Measurements from ENCODE around the gene NDUFAB1.
"Not testable (repeated sequence)": the region's sequence is repeated elsewhere in the genome, so short reads cannot be mapped to it uniquely, and the experiment has no call there.

Gene NDUFAB1

DNA sequence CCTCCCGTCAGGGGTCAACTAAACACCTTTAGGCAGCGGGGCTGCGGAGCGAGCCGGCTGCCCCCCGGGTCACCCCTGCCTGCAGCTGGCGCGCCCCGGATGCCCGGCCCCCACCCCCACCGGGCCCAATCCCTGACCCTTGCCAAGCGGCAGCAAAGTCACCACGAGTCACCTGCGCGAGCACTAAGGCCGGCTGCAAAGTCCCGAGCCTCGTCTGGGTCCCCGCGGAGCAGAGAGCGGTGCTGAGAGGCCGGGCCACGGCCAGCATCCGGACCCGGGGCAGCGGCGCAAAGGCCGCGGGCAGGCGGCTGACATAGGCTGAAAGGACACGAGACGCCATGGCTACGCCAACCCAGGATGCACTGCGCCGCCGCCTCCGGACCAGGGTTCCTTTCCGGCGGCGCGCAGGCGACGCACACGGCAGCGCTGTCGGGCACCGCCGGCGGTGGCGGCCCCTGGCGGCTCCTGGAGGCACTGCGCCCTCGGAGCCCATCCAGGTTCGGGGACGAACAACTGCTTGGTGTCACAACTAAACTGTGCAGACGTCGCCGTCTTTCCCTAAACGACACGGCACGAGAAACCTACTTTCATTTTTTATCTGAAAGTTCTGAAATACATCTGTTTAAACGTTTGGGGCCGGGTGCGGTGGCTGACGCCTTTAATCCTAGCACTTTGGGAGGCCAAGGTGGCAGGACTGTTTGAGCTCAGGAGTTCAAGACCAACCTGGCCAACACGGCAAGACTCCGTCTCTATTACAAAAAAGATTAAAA lies at the start of gene NDUFAB1:
NDUFAB1 (minus strand) TSS at position 366 of the 770 bp plus-strand sequence; CDS start at position 340, 26 bp downstream.
- Histone ChIP-seq H3K27me3 (ENCODE audit: control insufficient read depth in 1 of 2, insufficient read depth in 2 of 2, low read length in 2 of 2) (no peaks in the 10 kb centered on the region), H3K9me3 (ENCODE audit: low read length) (no peaks in the 10 kb centered on the region), H3K27ac (ENCODE audit: low read depth, low read length) (peak within 1 kb of the TSS; percentile 80), H3K9ac (ENCODE audit: low read length) (peak within 1 kb of the TSS; percentile 92), H3K4me3 (ENCODE audit: low read depth in 1 of 2, low read length in 2 of 2) (peak within 1 kb of the TSS; percentile 90 to 100), H3K4me1 (ENCODE audit: insufficient read depth, low read length) (peaks cover 14% of the 10 kb centered on the region), H3K36me3 (ENCODE audit: insufficient read depth, low read length) (peaks cover 19% of the 10 kb centered on the region)

- Histone ChIP-seq H3K27ac (ENCODE audit: low read depth, low read length) (no peak overlapping the region), H3K36me3 (ENCODE audit: insufficient read depth, low read length) (peaks cover 10% of the 10 kb centered on the region), H3K27me3 (ENCODE audit: control insufficient read depth in 1 of 2, insufficient read depth in 2 of 2, low read length in 2 of 2) (no peaks in the 10 kb centered on the region), H3K4me1 (ENCODE audit: insufficient read depth, low read length) (peaks cover 20% of the 10 kb centered on the region), H3K4me3 (ENCODE audit: low read depth in 1 of 2, low read length in 2 of 2) (peak overlapping the region; percentile 80 to 100), H3K9me3 (ENCODE audit: low read length) (no peaks in the 10 kb centered on the region), H3K9ac (ENCODE audit: low read length) (peak overlapping the region; percentile 96)
Observed at GRCh38 chr16:23642246-23642774, 46.2 kb upstream of the NDUFAB1 start.

DNA sequence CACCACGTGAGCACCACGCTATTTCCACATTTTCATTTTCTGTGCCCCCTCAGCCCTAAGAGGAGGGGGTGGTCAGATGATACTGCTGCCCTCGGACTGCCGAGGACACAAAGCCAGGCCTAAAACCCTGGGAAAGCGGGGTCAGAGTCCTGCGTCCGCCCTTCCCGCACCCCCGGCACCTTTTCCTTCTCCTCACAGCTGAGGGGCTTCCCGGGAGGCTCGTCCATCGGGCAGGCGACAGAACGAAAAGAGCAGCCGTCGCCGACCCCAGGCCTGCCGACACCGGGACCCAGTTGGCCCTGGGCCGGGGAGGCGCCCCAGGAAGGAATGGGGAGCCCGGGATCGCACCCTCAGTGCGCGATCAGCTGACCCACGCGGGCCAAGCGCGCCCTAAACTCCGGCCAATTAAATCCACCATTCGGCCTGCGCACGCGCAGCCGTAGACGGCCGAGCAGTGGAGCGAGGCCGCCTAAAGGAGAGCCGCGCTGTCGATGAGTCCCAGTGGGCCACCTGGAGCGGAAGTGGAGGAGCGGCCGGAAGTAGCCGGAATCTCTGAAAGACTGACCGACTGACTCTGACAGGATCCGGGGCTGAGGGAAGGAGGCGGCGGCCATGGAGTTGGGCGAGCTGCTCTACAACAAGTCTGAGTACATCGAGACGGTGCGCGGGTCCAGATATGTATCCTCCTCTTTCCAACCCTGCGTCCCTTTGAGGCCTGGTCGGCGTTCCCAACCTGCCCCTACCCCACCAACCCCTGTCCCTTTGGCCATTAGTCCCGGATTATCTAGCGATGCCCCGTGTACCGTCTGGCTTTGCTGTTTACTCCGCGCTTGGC lies 45.0 kb upstream of the NDUFAB1 start, which contains the start of the genes DCTN5 and PALB2:
DCTN5 (plus strand) TSS at position 536 of the 835 bp plus-strand sequence; CDS start at position 613, 77 bp downstream.
PALB2 (minus strand) TSS at position 380 of the 835 bp plus-strand sequence; CDS start at position 227, 153 bp downstream.
- peak within 1 kb of the TSS; percentile 96 for H3K9ac ChIP-seq (ENCODE audit: low read length)
- H3K27ac ChIP-seq (ENCODE audit: low read depth, low read length), result peak within 1 kb of the TSS; percentile 72
- no peaks in the 10 kb centered on the region for H3K9me3 ChIP-seq (ENCODE audit: low read length)
- H3K27me3 ChIP-seq (ENCODE audit: control insufficient read depth in 1 of 2, insufficient read depth in 2 of 2, low read length in 2 of 2), result no peaks in the 10 kb centered on the region
- H3K36me3 ChIP-seq (ENCODE audit: insufficient read depth, low read length), result peaks cover 10% of the 10 kb centered on the region
- peaks cover 20% of the 10 kb centered on the region for H3K4me1 ChIP-seq (ENCODE audit: insufficient read depth, low read length)
- H3K4me3 ChIP-seq (ENCODE audit: low read depth in 1 of 2, low read length in 2 of 2), result peak within 1 kb of the TSS; percentile 88 to 100

DNA sequence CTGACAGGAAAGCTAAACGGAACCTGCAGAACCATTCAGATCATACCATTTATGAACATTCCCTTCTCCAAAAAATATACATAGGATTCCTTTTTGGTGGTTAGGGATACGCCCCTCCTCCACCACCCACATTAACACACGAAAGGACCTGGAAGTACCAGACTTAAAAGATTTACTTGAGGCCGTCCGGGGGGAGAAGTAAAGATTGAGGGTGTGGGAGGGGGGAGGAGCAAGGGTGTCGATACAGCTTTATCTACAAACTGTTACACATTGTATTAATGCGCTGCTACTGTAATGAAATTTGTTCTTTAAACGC lies 44.5 kb upstream of the NDUFAB1 start:
- Histone ChIP-seq H3K4me3 (ENCODE audit: low read depth in 1 of 2, low read length in 2 of 2) (peak overlapping the region; percentile 88 to 100), H3K9ac (ENCODE audit: low read length) (peak overlapping the region; percentile 49), H3K9me3 (ENCODE audit: low read length) (no peaks in the 10 kb centered on the region), H3K27ac (ENCODE audit: low read depth, low read length) (peak overlapping the region; percentile 72), H3K27me3 (ENCODE audit: control insufficient read depth in 1 of 2, insufficient read depth in 2 of 2, low read length in 2 of 2) (no peaks in the 10 kb centered on the region), H3K4me1 (ENCODE audit: insufficient read depth, low read length) (peaks cover 20% of the 10 kb centered on the region), H3K36me3 (ENCODE audit: insufficient read depth, low read length) (peaks cover 10% of the 10 kb centered on the region)

DNA sequence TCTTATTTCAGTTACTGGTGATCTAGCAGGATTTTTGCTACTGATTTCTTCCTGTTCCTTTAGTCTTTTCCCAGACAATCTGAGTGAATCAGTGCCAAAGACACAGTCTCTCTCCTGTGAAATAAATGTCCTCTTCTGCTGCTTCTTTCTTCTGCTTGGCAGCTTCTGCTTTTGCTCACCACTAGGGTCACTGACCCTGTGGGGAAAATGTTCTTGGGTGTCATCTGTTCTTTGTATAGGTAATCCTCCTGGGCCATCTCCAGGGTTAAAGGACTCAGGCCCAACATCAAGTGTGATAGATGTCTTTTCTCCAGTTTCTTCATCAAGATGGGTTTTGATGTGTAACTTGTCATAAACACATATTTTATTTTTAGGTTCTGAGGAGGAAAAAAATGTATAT lies 39.8 kb upstream of the NDUFAB1 start:
- Histone ChIP-seq H3K27me3 (ENCODE audit: control insufficient read depth in 1 of 2, insufficient read depth in 2 of 2, low read length in 2 of 2) (no peaks in the 10 kb centered on the region), H3K4me3 (ENCODE audit: low read depth in 1 of 2, low read length in 2 of 2) (no peak overlapping the region), H3K27ac (ENCODE audit: low read depth, low read length) (no peak overlapping the region), H3K4me1 (ENCODE audit: insufficient read depth, low read length) (peaks cover 10% of the 10 kb centered on the region), H3K9ac (ENCODE audit: low read length) (no peak overlapping the region), H3K36me3 (ENCODE audit: insufficient read depth, low read length) (peaks cover 15% of the 10 kb centered on the region), H3K9me3 (ENCODE audit: low read length) (no peaks in the 10 kb centered on the region)

DNA sequence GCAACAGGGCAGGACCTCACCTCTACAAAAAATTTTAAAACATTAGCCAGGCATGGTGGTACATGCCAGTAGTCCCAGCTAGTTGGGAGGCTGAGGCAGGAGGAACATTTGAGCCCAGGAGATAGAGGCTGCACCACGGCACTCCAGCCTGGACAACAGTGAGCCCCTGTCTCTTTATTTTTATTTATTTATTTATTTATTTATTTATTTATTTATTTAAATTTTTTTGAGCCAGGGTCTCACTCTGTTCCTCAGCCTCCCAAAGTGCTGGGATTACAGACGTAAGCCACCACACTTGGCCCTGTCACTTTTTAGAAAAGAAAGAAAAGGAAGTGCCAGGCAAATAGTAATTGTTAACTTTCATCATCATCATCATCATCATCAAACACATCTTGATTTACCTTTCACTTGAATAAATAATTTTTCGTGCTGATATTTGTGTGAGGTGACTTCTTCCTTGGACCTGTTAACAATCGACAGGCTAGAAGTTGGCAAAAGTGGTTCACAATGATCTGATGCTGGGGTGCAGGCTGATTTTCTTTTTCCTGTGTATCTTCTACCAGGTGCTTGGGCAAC lies 38.4 kb upstream of the NDUFAB1 start:
- no peak overlapping the region for H3K27ac ChIP-seq (ENCODE audit: low read depth, low read length)
- H3K36me3 ChIP-seq (ENCODE audit: insufficient read depth, low read length), result peaks cover 20% of the 10 kb centered on the region
- no peaks in the 10 kb centered on the region for H3K27me3 ChIP-seq (ENCODE audit: control insufficient read depth in 1 of 2, insufficient read depth in 2 of 2, low read length in 2 of 2)
- H3K4me1 ChIP-seq (ENCODE audit: insufficient read depth, low read length), result no peaks in the 10 kb centered on the region
- H3K9ac ChIP-seq (ENCODE audit: low read length), result no peak overlapping the region
- no peak overlapping the region for H3K4me3 ChIP-seq (ENCODE audit: low read depth in 1 of 2, low read length in 2 of 2)
- H3K9me3 ChIP-seq (ENCODE audit: low read length), result no peaks in the 10 kb centered on the region

DNA sequence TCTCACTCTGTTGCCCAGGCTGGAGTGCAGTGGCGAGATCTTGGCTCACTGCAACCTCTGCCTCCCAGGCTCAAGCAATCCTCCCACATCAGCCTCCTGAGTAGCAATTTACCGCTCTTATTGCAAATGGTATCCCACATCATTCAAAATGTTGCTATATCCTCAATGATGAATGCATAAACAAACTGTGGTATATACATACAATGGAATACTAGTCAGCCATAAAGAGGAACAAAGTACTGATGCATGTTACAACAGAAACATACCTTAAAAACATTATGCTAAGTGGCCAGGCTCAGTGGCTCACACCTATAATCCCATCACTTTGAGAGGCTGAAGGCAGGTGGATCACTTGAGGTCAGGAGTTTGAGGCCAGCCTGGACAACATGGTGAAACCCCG lies 35.8 kb upstream of the NDUFAB1 start:
- not testable (repeated sequence) for H3K9ac ChIP-seq (ENCODE audit: low read length); H3K4me1 ChIP-seq (ENCODE audit: insufficient read depth, low read length); H3K27ac ChIP-seq (ENCODE audit: low read depth, low read length); H3K27me3 ChIP-seq (ENCODE audit: control insufficient read depth in 1 of 2, insufficient read depth in 2 of 2, low read length in 2 of 2); H3K4me3 ChIP-seq (ENCODE audit: low read depth in 1 of 2, low read length in 2 of 2); H3K9me3 ChIP-seq (ENCODE audit: low read length)
- H3K36me3 ChIP-seq (ENCODE audit: insufficient read depth, low read length), result peaks cover 27% of the 10 kb centered on the region

GRCh38 chr16:23629516-23629915 lies 33.4 kb upstream of the NDUFAB1 start:
- H3K4me1 ChIP-seq (ENCODE audit: insufficient read depth, low read length), result no peaks in the 10 kb centered on the region
- H3K27ac ChIP-seq (ENCODE audit: low read depth, low read length), result no peak overlapping the region
- H3K36me3 ChIP-seq (ENCODE audit: insufficient read depth, low read length), result peaks cover 27% of the 10 kb centered on the region
- no peak overlapping the region for H3K9ac ChIP-seq (ENCODE audit: low read length)
- H3K9me3 ChIP-seq (ENCODE audit: low read length), result no peaks in the 10 kb centered on the region
- no peaks in the 10 kb centered on the region for H3K27me3 ChIP-seq (ENCODE audit: control insufficient read depth in 1 of 2, insufficient read depth in 2 of 2, low read length in 2 of 2)
- no peak overlapping the region for H3K4me3 ChIP-seq (ENCODE audit: low read depth in 1 of 2, low read length in 2 of 2)

GRCh38 chr16:23624092-23624491 lies 28.0 kb upstream of the NDUFAB1 start:
- Histone ChIP-seq H3K4me3 (ENCODE audit: low read depth in 1 of 2, low read length in 2 of 2) (no peak overlapping the region), H3K36me3 (ENCODE audit: insufficient read depth, low read length) (peaks cover 44% of the 10 kb centered on the region), H3K9ac (ENCODE audit: low read length) (no peak overlapping the region), H3K4me1 (ENCODE audit: insufficient read depth, low read length) (no peaks in the 10 kb centered on the region), H3K27ac (ENCODE audit: low read depth, low read length) (no peak overlapping the region), H3K27me3 (ENCODE audit: control insufficient read depth in 1 of 2, insufficient read depth in 2 of 2, low read length in 2 of 2) (no peaks in the 10 kb centered on the region), H3K9me3 (ENCODE audit: low read length) (no peaks in the 10 kb centered on the region)

- Histone ChIP-seq H3K9me3 (ENCODE audit: low read length) (no peaks in the 10 kb centered on the region), H3K9ac (ENCODE audit: low read length) (no peak overlapping the region), H3K4me3 (ENCODE audit: low read depth in 1 of 2, low read length in 2 of 2) (no peak overlapping the region), H3K4me1 (ENCODE audit: insufficient read depth, low read length) (no peaks in the 10 kb centered on the region), H3K27me3 (ENCODE audit: control insufficient read depth in 1 of 2, insufficient read depth in 2 of 2, low read length in 2 of 2) (no peaks in the 10 kb centered on the region), H3K27ac (ENCODE audit: low read depth, low read length) (no peak overlapping the region), H3K36me3 (ENCODE audit: insufficient read depth, low read length) (peaks cover 19% of the 10 kb centered on the region)
Observed at GRCh38 chr16:23615805-23616204, 19.7 kb upstream of the NDUFAB1 start.

- Histone ChIP-seq H3K36me3 (ENCODE audit: insufficient read depth, low read length) (peaks cover 4% of the 10 kb centered on the region), H3K27me3 (ENCODE audit: control insufficient read depth in 1 of 2, insufficient read depth in 2 of 2, low read length in 2 of 2) (no peaks in the 10 kb centered on the region), H3K4me3 (ENCODE audit: low read depth in 1 of 2, low read length in 2 of 2) (no peak overlapping the region), H3K9ac (ENCODE audit: low read length) (no peak overlapping the region), H3K4me1 (ENCODE audit: insufficient read depth, low read length) (no peaks in the 10 kb centered on the region), H3K9me3 (ENCODE audit: low read length) (no peaks in the 10 kb centered on the region), H3K27ac (ENCODE audit: low read depth, low read length) (no peak overlapping the region)
Observed at GRCh38 chr16:23611936-23612335, 15.8 kb upstream of the NDUFAB1 start.

Data from muscle layer of colon (tissue), 2 donors.